Activated naive CD4-positive, alpha-beta T cell treated with anti-CD3 and anti-CD28 coated beads, Interleukin-2, amount 10 ng/mL, durations not matched to agents 7 days and 5 days (primary cell): ENCODE results near the gene KRTAP3-2.

ENCODE experiments used
- CTCF ChIA-PET: fragments of 350-600 bp; sonication (Branson Sonifier 250); formaldehyde crosslinking; loops from one replicate; lab custom pipeline; 2021; ENCODE audit warnings: antibody characterized with exemption; lab: Charles Lee
- DNase-seq: peaks from one replicate; pipeline ENCODE4 v3.0.0-alpha.2; 2020
- H3K27ac Mint-ChIP-seq: one replicate; pipeline ENCODE4 v1.8.0; 2021; ENCODE audit warnings: mild to moderate bottlenecking, moderate library complexity, mixed read lengths
- H3K27me3 Mint-ChIP-seq: one replicate; pipeline ENCODE4 v1.8.0; 2021; ENCODE audit warnings: mild to moderate bottlenecking, mixed read lengths
- H3K36me3 Mint-ChIP-seq: one replicate; pipeline ENCODE4 v1.8.0; 2021; ENCODE audit warnings: mixed read lengths
- H3K4me1 Mint-ChIP-seq: one replicate; pipeline ENCODE4 v1.8.0; 2021; ENCODE audit warnings: mixed read lengths
- H3K4me3 Mint-ChIP-seq: one replicate; pipeline ENCODE4 v1.8.0; 2021; ENCODE audit warnings: mild to moderate bottlenecking, moderate library complexity, mixed read lengths
- H3K9me3 Mint-ChIP-seq: one replicate; pipeline ENCODE4 v1.8.0; 2021; ENCODE audit warnings: mixed read lengths

KRTAP3-2 gene

GRCh38 chr17:40963838-40964237 is 35.9 kb downstream of the KRTAP3-2 start:
- no peak overlapping the region for H3K27ac Mint-ChIP-seq
- peaks cover 5% of the 10 kb centered on the region for H3K4me1 Mint-ChIP-seq
- CTCF ChIA-PET = no interaction called here
- H3K36me3 Mint-ChIP-seq = no peaks in the 10 kb centered on the region
- H3K4me3 Mint-ChIP-seq = no peak overlapping the region
- peaks cover 12% of the 10 kb centered on the region for H3K27me3 Mint-ChIP-seq
- DNase-seq = no peak
- no peaks in the 10 kb centered on the region for H3K9me3 Mint-ChIP-seq

DNA sequence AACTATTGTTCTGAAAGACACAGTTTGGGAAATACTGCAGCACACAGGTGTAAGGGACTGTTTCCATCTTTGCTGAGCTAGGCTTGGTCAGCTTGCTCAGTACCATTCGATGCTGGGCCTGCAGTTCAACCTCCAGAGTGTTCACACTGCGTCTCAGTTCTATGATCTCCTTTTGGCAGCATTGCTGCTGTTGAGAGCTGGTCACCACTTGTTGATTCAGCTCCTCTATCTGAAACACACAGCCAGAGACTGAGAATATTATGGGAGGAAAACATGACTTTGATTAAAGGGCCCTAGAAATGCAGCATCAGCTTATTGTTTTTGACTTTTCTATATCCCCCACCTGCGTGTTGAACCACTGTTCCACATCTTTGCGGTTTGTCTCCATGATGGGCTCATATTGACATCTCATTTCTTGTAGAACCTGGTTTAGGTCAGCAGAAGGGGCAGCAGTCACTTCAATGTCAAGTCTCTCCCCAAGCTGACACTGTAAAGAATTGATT is 37.6 kb downstream of the KRTAP3-2 start:
- CTCF ChIA-PET = interaction anchor here (0.7 to 1.2 kb wide), 2 partner anchors 10 to 24 kb away, joined by 3 read pairs; no protein-coding TSS in a partner anchor
- Mint-ChIP-seq H3K36me3 (no peaks in the 10 kb centered on the region), H3K9me3 (no peaks in the 10 kb centered on the region), H3K27me3 (peaks cover 12% of the 10 kb centered on the region), H3K27ac (no peak overlapping the region), H3K4me3 (no peak overlapping the region), H3K4me1 (peaks cover 5% of the 10 kb centered on the region)
- DNase-seq = no peak

DNA sequence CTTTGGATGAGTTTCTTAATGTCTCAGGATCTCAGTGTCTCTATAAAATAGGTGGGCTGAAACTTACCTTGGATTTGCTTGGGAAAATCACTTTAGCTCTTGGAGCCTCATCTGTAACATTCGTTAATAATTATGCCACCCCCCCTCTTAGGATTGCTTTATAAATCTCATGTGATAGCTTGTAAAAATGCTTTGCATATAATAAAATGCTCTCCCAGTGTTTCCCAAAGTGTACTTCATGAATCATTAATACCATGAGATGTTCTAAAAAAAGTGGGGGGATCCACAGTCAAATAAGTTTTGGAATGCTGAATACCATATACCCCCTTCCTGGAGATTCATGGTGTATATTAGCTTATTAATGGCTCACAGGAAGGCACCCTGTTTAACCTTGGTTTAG is 38.1 kb downstream of the KRTAP3-2 start:
- no peak overlapping the region for H3K27ac Mint-ChIP-seq
- no peak for DNase-seq
- no peaks in the 10 kb centered on the region for H3K36me3 Mint-ChIP-seq
- peaks cover 9% of the 10 kb centered on the region for H3K27me3 Mint-ChIP-seq
- no peaks in the 10 kb centered on the region for H3K9me3 Mint-ChIP-seq
- CTCF ChIA-PET = interaction anchor here (1.2 kb wide), 1 partner anchor 25 kb away, joined by 3 read pairs; no protein-coding TSS in a partner anchor
- H3K4me1 Mint-ChIP-seq = peaks cover 5% of the 10 kb centered on the region
- no peak overlapping the region for H3K4me3 Mint-ChIP-seq

- CTCF ChIA-PET = no interaction called here
- H3K36me3 Mint-ChIP-seq = no peaks in the 10 kb centered on the region
- peaks cover 4% of the 10 kb centered on the region for H3K27me3 Mint-ChIP-seq
- H3K9me3 Mint-ChIP-seq = no peaks in the 10 kb centered on the region
- no peak overlapping the region for H3K27ac Mint-ChIP-seq
- DNase-seq = no peak
- H3K4me1 Mint-ChIP-seq = peaks cover 5% of the 10 kb centered on the region
- H3K4me3 Mint-ChIP-seq = no peak overlapping the region
Measured at GRCh38 chr17:40960144-40960543, 39.6 kb downstream of the KRTAP3-2 start.

- DNase-seq = no peak
- Mint-ChIP-seq H3K27me3 (peaks cover 12% of the 10 kb centered on the region), H3K4me1 (peaks cover 5% of the 10 kb centered on the region), H3K9me3 (no peaks in the 10 kb centered on the region), H3K4me3 (no peak overlapping the region), H3K27ac (no peak overlapping the region), H3K36me3 (no peaks in the 10 kb centered on the region)
- CTCF ChIA-PET = no interaction called here
Measured at GRCh38 chr17:40958086-40958953, 41.4 kb downstream of the KRTAP3-2 start.

DNA sequence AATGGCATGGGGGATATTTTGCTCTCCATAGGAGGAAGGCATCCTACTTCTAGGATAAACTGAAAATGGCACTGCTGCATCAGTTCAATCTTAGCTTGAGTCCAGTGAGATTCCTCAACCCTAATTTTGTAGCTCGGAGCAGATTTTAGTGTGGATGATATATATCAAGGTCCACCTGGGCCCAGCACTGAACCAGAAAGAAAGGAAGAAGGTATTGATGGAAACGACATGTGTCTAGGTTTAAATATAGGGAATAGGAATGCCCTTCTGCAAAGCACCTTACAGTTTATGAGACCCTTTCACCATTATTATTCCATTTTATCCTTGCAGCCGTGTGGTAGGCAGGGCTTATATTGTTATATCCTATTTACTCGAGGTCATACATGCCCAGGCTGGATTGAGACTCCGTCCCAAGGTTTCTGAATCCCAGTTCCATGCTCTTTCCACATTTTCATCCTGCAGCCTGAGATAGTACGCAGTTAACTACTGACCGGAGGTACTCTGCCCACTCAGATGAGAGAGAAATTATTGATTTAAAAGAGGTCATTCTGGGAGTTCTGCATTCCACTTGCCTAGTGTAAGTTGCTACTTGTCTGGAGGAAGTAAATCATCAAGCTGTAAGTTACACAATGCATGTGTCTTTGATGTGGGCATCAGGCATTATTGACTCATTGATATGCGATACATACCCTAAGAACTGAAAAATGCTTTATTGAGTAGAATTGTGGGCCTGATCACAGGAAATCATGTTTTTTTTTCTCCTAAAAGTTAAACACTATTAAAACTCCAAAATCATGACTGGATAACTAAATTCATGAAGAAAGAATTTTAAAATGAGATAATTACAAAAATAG is 43.1 kb downstream of the KRTAP3-2 start:
- CTCF ChIA-PET = no interaction called here
- H3K4me1 Mint-ChIP-seq = peaks cover 5% of the 10 kb centered on the region
- H3K36me3 Mint-ChIP-seq = no peaks in the 10 kb centered on the region
- no peaks in the 10 kb centered on the region for H3K9me3 Mint-ChIP-seq
- DNase-seq = no peak
- H3K4me3 Mint-ChIP-seq = no peak overlapping the region
- H3K27me3 Mint-ChIP-seq = peaks cover 16% of the 10 kb centered on the region
- no peak overlapping the region for H3K27ac Mint-ChIP-seq

DNA sequence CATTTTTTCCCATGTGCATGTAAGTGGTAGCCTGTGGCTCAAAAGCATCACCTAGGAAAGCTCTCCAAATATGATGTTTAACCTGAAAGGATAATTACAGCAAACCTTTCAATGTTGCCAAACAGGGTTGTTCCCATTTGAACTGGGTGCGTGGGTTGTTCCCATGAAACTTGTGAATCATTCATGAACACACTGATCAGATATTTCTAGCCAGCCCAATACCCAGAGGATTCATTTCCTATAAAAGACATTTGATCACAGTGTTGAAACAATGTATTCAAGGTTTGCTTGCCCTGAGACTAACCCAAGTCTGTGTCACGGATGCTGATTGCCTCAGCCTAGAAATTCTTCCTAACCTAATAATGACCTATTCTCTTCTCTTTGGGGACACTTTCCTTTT is 45.8 kb downstream of the KRTAP3-2 start:
- CTCF ChIA-PET = no interaction called here
- H3K9me3 Mint-ChIP-seq = no peaks in the 10 kb centered on the region
- H3K4me3 Mint-ChIP-seq = no peak overlapping the region
- H3K27me3 Mint-ChIP-seq = peaks cover 37% of the 10 kb centered on the region
- no peaks in the 10 kb centered on the region for H3K36me3 Mint-ChIP-seq
- H3K4me1 Mint-ChIP-seq = no peaks in the 10 kb centered on the region
- H3K27ac Mint-ChIP-seq = no peak overlapping the region
- no peak for DNase-seq

DNA sequence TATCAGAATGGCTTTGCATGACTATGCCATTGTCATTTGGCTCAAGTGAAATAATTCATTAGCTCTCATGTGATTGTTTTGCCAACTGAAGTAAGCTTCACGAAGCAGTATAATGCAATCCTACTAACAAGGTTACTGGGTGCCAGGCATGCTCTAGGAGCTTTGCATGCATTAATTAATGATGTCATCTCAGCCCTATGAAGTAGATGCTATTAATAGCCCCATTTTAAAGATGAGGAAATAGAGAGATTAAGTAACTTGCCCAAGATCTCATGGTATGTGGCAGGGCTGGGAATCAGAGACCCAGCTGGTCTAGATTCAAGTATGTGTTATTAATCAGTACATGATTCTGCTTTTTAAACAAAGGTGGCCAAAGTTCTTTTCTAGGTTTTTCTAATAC is 47.0 kb downstream of the KRTAP3-2 start:
- CTCF ChIA-PET = interaction anchor here (1.2 kb wide), 1 partner anchor 10 kb away, joined by 3 read pairs; no protein-coding TSS in a partner anchor

GRCh38 chr17:40952154-40952553 is 47.6 kb downstream of the KRTAP3-2 start:
- Mint-ChIP-seq H3K9me3 (no peaks in the 10 kb centered on the region), H3K27ac (no peak overlapping the region), H3K27me3 (peaks cover 41% of the 10 kb centered on the region), H3K4me3 (no peak overlapping the region), H3K4me1 (no peaks in the 10 kb centered on the region), H3K36me3 (no peaks in the 10 kb centered on the region)
- DNase-seq = no peak
- CTCF ChIA-PET = interaction anchor here (1.2 kb wide), 1 partner anchor 10 kb away, joined by 3 read pairs; no protein-coding TSS in a partner anchor

More for the DNA sequence above, 47.0 kb downstream of the KRTAP3-2 start:
- no peaks in the 10 kb centered on the region for H3K4me1 Mint-ChIP-seq
- peaks cover 40% of the 10 kb centered on the region for H3K27me3 Mint-ChIP-seq
- no peak overlapping the region for H3K4me3 Mint-ChIP-seq
- no peak overlapping the region for H3K27ac Mint-ChIP-seq
- H3K9me3 Mint-ChIP-seq = no peaks in the 10 kb centered on the region
- no peaks in the 10 kb centered on the region for H3K36me3 Mint-ChIP-seq
- DNase-seq = no peak

GRCh38 chr17:40951011-40951622 is 48.6 kb downstream of the KRTAP3-2 start:
- no peak overlapping the region for H3K4me3 Mint-ChIP-seq
- no peak overlapping the region for H3K27ac Mint-ChIP-seq
- no peaks in the 10 kb centered on the region for H3K9me3 Mint-ChIP-seq
- no peaks in the 10 kb centered on the region for H3K36me3 Mint-ChIP-seq
- no peaks in the 10 kb centered on the region for H3K4me1 Mint-ChIP-seq
- H3K27me3 Mint-ChIP-seq = peaks cover 46% of the 10 kb centered on the region
- CTCF ChIA-PET = interaction anchor here (1.2 kb wide), 1 partner anchor 11 kb away, joined by 3 read pairs; no protein-coding TSS in a partner anchor
- no peak for DNase-seq

DNA sequence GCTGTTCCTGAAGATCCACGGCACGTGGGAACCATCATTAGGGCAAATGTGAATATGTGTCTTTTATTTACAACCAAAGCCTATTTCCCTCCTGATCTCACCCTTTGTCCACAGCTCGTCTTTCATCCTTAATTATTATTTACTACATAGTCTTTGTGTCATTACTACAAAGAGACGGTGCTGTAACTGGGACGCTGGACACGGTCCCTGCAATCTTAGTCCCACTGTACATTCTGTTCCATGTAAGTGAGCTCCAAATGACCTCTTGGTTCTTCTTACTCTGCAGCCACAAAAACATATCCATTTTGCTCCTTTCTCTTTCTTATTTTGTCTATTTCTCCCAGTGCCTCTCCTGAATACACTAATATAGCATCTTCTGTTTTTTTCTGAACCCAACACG is 49.5 kb downstream of the KRTAP3-2 start:
- Mint-ChIP-seq H3K27me3 (peaks cover 46% of the 10 kb centered on the region), H3K36me3 (no peaks in the 10 kb centered on the region), H3K4me3 (no peak overlapping the region), H3K9me3 (no peaks in the 10 kb centered on the region), H3K4me1 (no peaks in the 10 kb centered on the region), H3K27ac (no peak overlapping the region)
- DNase-seq = no peak
- CTCF ChIA-PET = interaction anchor here (0.6 kb wide), 1 partner anchor 261 kb away, joined by 3 read pairs; no protein-coding TSS in a partner anchor

GRCh38 chr17:40949418-40949817 is 50.3 kb downstream of the KRTAP3-2 start:
- Mint-ChIP-seq H3K27me3 (peaks cover 48% of the 10 kb centered on the region), H3K4me1 (no peaks in the 10 kb centered on the region), H3K36me3 (no peaks in the 10 kb centered on the region), H3K27ac (no peak overlapping the region), H3K4me3 (no peak overlapping the region), H3K9me3 (no peaks in the 10 kb centered on the region)
- no peak for DNase-seq
- CTCF ChIA-PET = no interaction called here
